Cardiac fibroblast (primary cell): Measurements from ENCODE around the gene SNRPA1.
A peak's percentile ranks its signal among the peaks of the same experiment; 100 is the strongest.

ENCODE experiments used
- DNase-seq, 2 donors: peaks; one replicate each; pipeline versions ENCODE4 v3.0.0 to v3.0.0-alpha.2; 2010; ENCODE audit warnings: low read depth in 2 of 2
- H3K4me3 ChIP-seq, 2 donors: replicated peaks in 1 of 2; 1 replicate in 1 of 2; 2 replicates in 1 of 2; pipeline ENCODE4 v1.5.1; 2011; ENCODE audit warnings: low read depth in 2 of 2, low read length in 2 of 2, mild to moderate bottlenecking in 2 of 2, moderate library complexity in 1 of 2
- TF ChIP-seq, protein P1 (sequence below): IDR thresholded peaks from one replicate; pipeline ENCODE4 v1.5.1; 2011; ENCODE audit warnings: low read depth, mild to moderate bottlenecking, low read length, inconsistent platforms

Gene SNRPA1

DNA sequence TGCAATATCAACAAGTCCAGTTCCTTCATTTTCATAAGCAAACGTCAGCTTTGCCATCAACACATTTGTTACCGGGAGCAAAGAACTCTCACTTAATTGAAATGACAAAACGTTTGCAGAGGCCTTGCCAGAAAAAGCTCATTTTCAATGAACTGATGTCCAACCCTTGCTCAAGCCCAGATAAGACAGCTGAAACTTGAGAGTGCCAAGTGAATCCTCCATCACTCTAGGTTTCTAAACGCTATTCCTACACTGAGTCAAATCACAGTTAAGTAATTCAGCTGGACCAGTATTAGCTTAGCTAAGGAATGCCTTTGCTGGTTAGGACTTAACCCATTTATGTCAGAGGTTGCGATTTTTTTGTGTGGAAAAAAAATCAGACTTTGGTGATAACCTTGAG, 54.7 kb downstream of the SNRPA1 start:
- DNase-seq = peak; percentile 67 to 92
- TF ChIP-seq, protein P1, sequence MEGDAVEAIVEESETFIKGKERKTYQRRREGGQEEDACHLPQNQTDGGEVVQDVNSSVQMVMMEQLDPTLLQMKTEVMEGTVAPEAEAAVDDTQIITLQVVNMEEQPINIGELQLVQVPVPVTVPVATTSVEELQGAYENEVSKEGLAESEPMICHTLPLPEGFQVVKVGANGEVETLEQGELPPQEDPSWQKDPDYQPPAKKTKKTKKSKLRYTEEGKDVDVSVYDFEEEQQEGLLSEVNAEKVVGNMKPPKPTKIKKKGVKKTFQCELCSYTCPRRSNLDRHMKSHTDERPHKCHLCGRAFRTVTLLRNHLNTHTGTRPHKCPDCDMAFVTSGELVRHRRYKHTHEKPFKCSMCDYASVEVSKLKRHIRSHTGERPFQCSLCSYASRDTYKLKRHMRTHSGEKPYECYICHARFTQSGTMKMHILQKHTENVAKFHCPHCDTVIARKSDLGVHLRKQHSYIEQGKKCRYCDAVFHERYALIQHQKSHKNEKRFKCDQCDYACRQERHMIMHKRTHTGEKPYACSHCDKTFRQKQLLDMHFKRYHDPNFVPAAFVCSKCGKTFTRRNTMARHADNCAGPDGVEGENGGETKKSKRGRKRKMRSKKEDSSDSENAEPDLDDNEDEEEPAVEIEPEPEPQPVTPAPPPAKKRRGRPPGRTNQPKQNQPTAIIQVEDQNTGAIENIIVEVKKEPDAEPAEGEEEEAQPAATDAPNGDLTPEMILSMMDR = no peak

DNA sequence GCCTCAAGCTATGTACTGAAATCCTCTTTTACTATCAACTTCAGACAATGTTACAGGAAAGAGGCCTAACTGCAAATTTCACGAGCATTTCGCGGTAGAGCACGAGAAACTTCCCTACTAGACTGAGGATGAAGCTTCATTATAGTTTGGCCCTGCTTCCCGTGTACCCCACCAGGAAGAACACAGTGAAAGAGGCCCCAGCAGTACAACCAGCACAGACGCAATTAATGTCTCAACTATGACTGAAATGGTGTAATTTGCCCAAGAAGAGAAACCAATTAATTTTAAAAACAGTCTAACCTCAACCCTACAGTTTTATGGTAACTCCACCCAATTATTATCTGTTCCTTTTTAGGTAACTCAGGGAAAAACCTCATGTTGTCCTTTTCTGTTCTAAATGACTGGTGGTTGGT, 55.3 kb downstream of the SNRPA1 start:
- TF ChIP-seq, protein P1 = no peak
- no peak overlapping the region for H3K4me3 ChIP-seq
- no peak for DNase-seq

More for the DNA sequence above, 54.7 kb downstream of the SNRPA1 start:
- no peak overlapping the region for H3K4me3 ChIP-seq

DNA sequence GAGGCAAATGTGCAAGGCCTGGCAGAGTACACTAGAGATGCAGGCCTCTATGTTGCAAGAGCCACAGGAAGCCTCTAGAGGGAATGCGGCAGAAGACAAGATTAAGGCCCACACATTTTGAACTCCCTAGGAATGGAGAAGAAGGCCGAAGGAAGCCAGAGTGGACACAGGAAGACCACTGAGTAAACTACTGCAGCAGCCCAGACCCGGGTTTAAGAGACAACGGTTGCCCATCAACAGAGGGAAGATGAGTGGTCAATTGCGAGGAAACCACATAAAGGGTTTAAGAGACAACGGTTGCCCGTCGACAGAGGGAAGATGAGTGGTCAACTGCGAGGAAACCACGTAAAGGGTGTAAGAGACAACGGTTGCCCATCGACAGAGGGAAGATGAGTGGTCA, 57.8 kb downstream of the SNRPA1 start:
- TF ChIP-seq, protein P1 = no peak
- H3K4me3 ChIP-seq = no peak overlapping the region
- DNase-seq = peak in 1 of 2 donors; percentile 44

DNA sequence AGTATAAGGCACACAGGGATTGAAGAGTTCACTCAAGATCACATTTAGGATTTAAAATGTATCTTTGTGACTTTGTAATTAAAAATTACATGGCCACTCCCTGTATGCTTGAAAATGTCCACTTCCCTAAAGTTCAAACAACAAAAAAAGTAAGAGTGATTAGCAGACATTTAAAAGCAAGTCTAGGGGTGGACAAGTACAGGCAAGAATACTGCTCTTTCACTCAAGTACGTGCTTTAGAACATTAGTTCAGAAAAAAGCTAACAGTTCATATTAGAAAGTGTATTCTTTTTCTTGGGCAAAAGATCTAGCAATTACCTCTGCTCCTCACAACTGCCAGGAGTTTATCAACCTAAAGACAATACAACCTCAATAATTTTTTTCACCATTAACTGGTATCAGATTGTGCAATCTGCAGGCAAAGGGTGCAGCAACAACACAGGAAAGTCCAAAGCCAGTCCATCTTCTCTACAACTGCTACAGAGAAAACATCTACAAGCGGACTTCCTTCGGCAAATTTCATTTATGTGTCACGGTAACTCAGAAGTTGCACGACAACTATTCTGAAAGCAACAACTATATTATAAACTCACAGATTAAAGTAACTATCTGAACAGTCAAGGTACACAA, 61.3 kb downstream of the SNRPA1 start:
- TF ChIP-seq, protein P1 = no peak
- no peak overlapping the region for H3K4me3 ChIP-seq
- no peak for DNase-seq

DNA sequence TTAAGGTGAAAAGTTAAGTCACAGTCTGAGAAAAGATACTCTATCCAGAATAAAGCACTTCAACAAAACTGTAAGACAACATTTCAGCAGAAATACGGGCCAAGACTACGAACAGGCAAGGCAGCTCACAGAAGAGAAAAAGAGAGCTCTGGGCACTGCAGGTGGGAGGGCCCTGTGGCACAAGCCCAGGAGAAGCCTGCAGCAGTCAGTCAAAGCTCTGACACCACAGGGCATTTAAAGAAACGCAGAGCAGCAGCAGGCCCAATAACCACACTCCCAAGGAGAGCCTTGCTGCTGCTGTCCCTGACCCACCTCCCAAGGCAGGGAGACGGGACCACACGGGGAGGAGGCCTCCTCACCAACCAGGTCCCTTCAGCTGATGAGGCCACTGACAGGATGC, 62.4 kb downstream of the SNRPA1 start:
- TF ChIP-seq, protein P1 = no peak
- H3K4me3 ChIP-seq = no peak overlapping the region
- no peak for DNase-seq
